Tibial nerve (tissue), 4 donors: ENCODE data around the gene PRR15L. TPM values are rescaled to one million over a fixed set of nuclear protein-coding genes. Genes with fewer than 3 reads are reported as not detected.

Source experiments
- DNase-seq, 2 donors: peaks; one replicate each; pipeline ENCODE4 v3.0.0-alpha.2; 2019; ENCODE audit warnings: low spot score in 2 of 2
- H3K27ac ChIP-seq, 4 donors: fragments of 200-600 bp; sonication (generic) in 3 of 4; one replicate each; pipeline ENCODE4 v1.5.1; 2017 to 2019; ENCODE audit warnings: mild to moderate bottlenecking in 1 of 4
- H3K27me3 ChIP-seq, 2 donors: fragments of 200-600 bp; sonication (generic) in 1 of 2; one replicate each; pipeline versions ENCODE4 v1.5.1 to v1.6.0; 2017 to 2019
- H3K36me3 ChIP-seq, 3 donors: fragments of 200-600 bp; sonication (generic); one replicate each; pipeline ENCODE4 v1.5.1; 2018 to 2019
- H3K4me1 ChIP-seq, 4 donors: fragments of 200-600 bp; sonication (generic) in 3 of 4; one replicate each; pipeline ENCODE4 v1.5.1; 2017 to 2019
- H3K4me3 ChIP-seq, 4 donors: fragments of 200-600 bp; sonication (generic) in 3 of 4; one replicate each; pipeline ENCODE4 v1.5.1; 2017 to 2019; ENCODE audit warnings: mild to moderate bottlenecking in 1 of 4, moderate library complexity in 1 of 4
- H3K9me3 ChIP-seq, 4 donors: fragments of 200-600 bp; sonication (generic) in 3 of 4; one replicate each; pipeline ENCODE4 v1.5.1; 2017 to 2019
- EP300 ChIP-seq, 2 donors: sonication (generic); formaldehyde crosslinking; IDR thresholded peaks; one replicate each; pipeline ENCODE4 v1.6.1; 2017; ENCODE audit warnings: antibody characterized with exemption in 2 of 2, mild to moderate bottlenecking in 1 of 2
- POLR2A ChIP-seq, 2 donors: fragments of 450-650 bp; IDR thresholded peaks; one replicate each; pipeline ENCODE4 v1.6.1; 2017; ENCODE audit warnings: antibody characterized with exemption in 2 of 2, mild to moderate bottlenecking in 2 of 2, moderate library complexity in 2 of 2
- WGBS, 2 donors: methylation state at CpG; one replicate each; pipeline ENCODE4 v1.1.5; 2018; 5-methylcytosine and 5-hydroxymethylcytosine counted together
- total RNA-seq, 4 donors: library from RNA; depleted of rRNA; stranded (reverse); fragments of >200 nt; gene quantifications; one replicate each; pipeline ENCODE4 v1.1.0, GENCODE V29; 2016
- TF ChIP-seq, protein P1 (sequence below), 5 experiments: fragments of 200-600 bp in 3 of 5; fragments of 450-650 bp in 2 of 5; sonication (generic) in 3 of 5; IDR thresholded peaks; one replicate each; pipeline ENCODE4 v1.5.1; 2016 to 2019; ENCODE audit warnings: antibody characterized with exemption in 5 of 5, mild to moderate bottlenecking in 3 of 5, moderate library complexity in 2 of 5

PRR15L gene
- total RNA-seq, 4 donors from 2014 or later: not detected

- peaks cover 0 to 15% (median 3%) of the 10 kb centered on the region in 4 donors for H3K4me1 ChIP-seq
- H3K4me3 ChIP-seq: no peak overlapping the region
- DNase-seq: no peak
- TF ChIP-seq, protein P1, sequence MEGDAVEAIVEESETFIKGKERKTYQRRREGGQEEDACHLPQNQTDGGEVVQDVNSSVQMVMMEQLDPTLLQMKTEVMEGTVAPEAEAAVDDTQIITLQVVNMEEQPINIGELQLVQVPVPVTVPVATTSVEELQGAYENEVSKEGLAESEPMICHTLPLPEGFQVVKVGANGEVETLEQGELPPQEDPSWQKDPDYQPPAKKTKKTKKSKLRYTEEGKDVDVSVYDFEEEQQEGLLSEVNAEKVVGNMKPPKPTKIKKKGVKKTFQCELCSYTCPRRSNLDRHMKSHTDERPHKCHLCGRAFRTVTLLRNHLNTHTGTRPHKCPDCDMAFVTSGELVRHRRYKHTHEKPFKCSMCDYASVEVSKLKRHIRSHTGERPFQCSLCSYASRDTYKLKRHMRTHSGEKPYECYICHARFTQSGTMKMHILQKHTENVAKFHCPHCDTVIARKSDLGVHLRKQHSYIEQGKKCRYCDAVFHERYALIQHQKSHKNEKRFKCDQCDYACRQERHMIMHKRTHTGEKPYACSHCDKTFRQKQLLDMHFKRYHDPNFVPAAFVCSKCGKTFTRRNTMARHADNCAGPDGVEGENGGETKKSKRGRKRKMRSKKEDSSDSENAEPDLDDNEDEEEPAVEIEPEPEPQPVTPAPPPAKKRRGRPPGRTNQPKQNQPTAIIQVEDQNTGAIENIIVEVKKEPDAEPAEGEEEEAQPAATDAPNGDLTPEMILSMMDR (IDR thresholded peaks at IDR 0.05): no peak
- TF ChIP-seq EP300 (IDR thresholded peaks at IDR 0.05) (no peak), POLR2A (IDR thresholded peaks at IDR 0.05) (no peak)
- no peaks in the 10 kb centered on the region for H3K9me3 ChIP-seq
- no peaks in the 10 kb centered on the region for H3K27me3 ChIP-seq
- peaks cover 0 to 80% (median 23%) of the 10 kb centered on the region in 3 donors for H3K36me3 ChIP-seq
- H3K27ac ChIP-seq: no peak overlapping the region
- WGBS, 2 donors: 68 to 69% methylated on average over 14 of the region's 14 CpGs
Observed at GRCh38 chr17:47982091-47982617, 24.5 kb upstream of the PRR15L start.

DNA sequence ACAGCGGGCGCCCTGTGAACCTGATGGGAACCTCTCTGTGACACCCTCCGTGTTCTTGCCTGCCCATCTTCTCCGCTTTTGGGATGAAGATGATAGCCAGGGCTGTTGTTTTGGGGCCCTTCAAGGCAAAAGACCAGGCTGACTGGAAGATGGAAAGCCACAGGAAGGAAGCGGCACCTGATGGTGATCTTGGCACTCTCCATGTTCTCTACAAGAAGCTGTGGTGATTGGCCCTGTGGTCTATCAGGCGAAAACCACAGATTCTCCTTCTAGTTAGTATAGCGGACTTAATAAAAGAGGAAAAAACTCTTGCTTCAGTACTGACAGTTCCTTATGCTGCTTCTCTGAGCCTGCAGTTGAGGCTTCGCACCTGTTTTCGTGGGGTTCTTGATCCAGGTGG is 23.8 kb upstream of the PRR15L start:
- WGBS, 2 donors: 93 to 94% methylated on average over 9 of the region's 9 CpGs
- Histone ChIP-seq H3K9me3 (no peaks in the 10 kb centered on the region), H3K36me3 (peaks cover 0 to 87% (median 23%) of the 10 kb centered on the region in 3 donors), H3K4me1 (peaks cover 0 to 10% (median 0%) of the 10 kb centered on the region in 4 donors), H3K27ac (no peak overlapping the region), H3K4me3 (no peak overlapping the region), H3K27me3 (no peaks in the 10 kb centered on the region)
- DNase-seq: no peak
- TF ChIP-seq, protein P1 (IDR thresholded peaks at IDR 0.05): no peak
- no peak for TF ChIP-seq EP300 (IDR thresholded peaks at IDR 0.05)
- no peak for TF ChIP-seq POLR2A (IDR thresholded peaks at IDR 0.05)

DNA sequence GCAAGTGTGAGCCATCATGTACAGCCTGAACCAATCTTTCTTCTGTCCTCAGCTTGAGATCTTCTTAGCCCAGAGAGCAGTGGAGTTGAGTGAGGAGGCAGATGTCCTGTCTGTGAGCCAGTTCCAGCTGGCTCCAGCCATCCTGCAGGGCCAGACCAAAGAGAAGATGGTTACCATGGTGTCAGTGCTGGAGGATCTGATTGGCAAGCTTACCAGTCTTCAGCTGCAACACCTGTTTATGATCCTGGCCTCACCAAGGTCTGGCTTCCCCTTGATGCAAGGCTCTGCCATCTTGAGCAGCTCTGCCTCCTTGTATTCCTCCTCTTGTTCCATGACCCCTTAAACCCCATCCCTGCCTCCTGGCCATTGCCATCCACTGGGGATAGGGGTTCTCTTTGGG is 22.9 kb upstream of the PRR15L start:
- Histone ChIP-seq H3K4me1 (peaks cover 0 to 10% (median 0%) of the 10 kb centered on the region in 4 donors), H3K36me3 (peaks cover 0 to 96% (median 24%) of the 10 kb centered on the region in 3 donors), H3K9me3 (no peaks in the 10 kb centered on the region), H3K27ac (no peak overlapping the region), H3K27me3 (no peaks in the 10 kb centered on the region), H3K4me3 (no peak overlapping the region)
- no peak for DNase-seq
- TF ChIP-seq, protein P1 (IDR thresholded peaks at IDR 0.05): no peak
- TF ChIP-seq POLR2A (IDR thresholded peaks at IDR 0.05): no peak
- no peak for TF ChIP-seq EP300 (IDR thresholded peaks at IDR 0.05)

- 19 to 25% methylated on average over 7 of the region's 7 CpGs for WGBS, 2 donors
- DNase-seq: peak in 1 of 2 donors; percentile 23
- no peaks in the 10 kb centered on the region for H3K27me3 ChIP-seq
- H3K4me1 ChIP-seq: peaks cover 0 to 10% (median 0%) of the 10 kb centered on the region in 4 donors
- H3K27ac ChIP-seq: no peak overlapping the region
- peaks cover 0 to 100% (median 32%) of the 10 kb centered on the region in 3 donors for H3K36me3 ChIP-seq
- no peaks in the 10 kb centered on the region for H3K9me3 ChIP-seq
- H3K4me3 ChIP-seq: no peak overlapping the region
- no peak for TF ChIP-seq POLR2A (IDR thresholded peaks at IDR 0.05)
- TF ChIP-seq, protein P1 (IDR thresholded peaks at IDR 0.05): peak; percentile 58 to 83 (median 70)
Observed at GRCh38 chr17:47978324-47978723, 20.6 kb upstream of the PRR15L start.

DNA sequence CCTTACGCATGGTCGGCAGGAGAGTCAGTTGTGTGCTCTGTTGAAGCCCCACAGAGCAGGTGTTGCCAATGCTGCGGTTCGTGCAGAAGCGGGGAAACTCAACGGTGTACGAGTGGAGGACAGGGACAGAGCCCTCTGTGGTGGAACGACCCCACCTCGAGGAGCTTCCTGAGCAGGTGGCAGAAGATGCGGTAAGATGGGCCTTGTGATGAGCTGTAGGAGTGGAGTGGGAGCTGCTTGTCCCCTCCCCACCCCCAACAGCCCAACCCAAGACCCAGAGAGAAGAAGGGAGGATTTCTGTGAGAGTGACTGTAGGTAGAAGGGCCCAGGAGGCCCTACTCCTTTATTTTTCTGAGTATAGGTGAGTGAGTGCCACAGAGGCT is 18.1 kb upstream of the PRR15L start:
- H3K27me3 ChIP-seq: no peaks in the 10 kb centered on the region
- no peak overlapping the region for H3K27ac ChIP-seq
- TF ChIP-seq EP300 (IDR thresholded peaks at IDR 0.05) (no peak), POLR2A (IDR thresholded peaks at IDR 0.05) (no peak)
- TF ChIP-seq, protein P1 (IDR thresholded peaks at IDR 0.05): no peak
- H3K9me3 ChIP-seq: no peaks in the 10 kb centered on the region
- no peak overlapping the region for H3K4me3 ChIP-seq
- no peak for DNase-seq
- H3K4me1 ChIP-seq: peaks cover 0 to 21% (median 3%) of the 10 kb centered on the region in 4 donors
- 89 to 93% methylated on average over 10 of the region's 10 CpGs for WGBS, 2 donors
- peaks cover 0 to 76% (median 26%) of the 10 kb centered on the region in 3 donors for H3K36me3 ChIP-seq
